ENCODE data around the gene INPP4A. TPM values are rescaled to one million over a fixed set of nuclear protein-coding genes. Genes with fewer than 3 reads are reported as not detected.
A peak's percentile ranks its signal among the peaks of the same experiment; 100 is the strongest.

Gene INPP4A
- total RNA-seq, 2 experiments from 2014 or later = 123 to 127 TPM

DNA sequence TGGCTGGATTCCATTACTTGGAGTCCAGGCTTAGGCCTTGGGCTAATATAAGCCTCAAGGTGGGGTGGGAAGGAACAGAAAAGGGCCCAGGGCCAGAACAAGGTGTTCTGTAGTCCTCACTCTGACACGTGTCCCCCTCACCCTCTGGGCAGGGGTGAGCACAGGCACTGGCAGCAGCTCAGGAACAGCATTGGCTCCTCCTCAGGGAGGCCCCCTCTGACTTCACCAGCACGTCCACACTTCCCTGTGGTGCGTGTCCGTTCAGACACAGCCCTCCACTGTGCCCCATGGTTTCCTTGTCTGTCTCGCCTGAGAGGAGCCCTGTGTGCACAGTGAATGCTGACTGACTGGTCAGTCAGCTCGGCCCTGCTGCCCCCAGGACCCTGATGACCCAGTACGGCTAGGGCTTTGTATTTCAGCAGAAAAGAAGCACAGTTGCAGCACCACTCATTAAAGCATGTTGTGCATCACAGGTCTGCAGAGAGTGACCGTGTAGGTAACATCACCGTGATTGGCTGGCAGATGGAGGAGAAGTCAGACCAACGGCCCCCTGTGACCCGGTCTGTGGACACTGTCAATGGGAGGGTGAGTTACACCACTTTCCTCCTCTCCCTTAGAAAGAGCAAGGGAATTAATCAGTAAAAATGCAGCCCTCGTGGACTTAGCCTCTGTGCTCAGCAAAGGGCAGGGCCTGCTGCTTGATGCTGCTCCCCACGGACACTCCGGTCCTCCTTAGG, 92.9 kb downstream of the INPP4A start:
- POLR2A ChIA-PET = interaction anchor here (1.5 kb wide), 1 partner anchor 9 kb away, joined by 4 read pairs; no protein-coding TSS in a partner anchor
- no peak overlapping the region for H3K27ac Mint-ChIP-seq
- no peaks in the 10 kb centered on the region for H3K9me3 Mint-ChIP-seq
- peaks cover 79% of the 10 kb centered on the region for H3K36me3 Mint-ChIP-seq (ENCODE audit: low read depth)
- peaks cover 8% of the 10 kb centered on the region for H3K4me1 Mint-ChIP-seq
- no peak overlapping the region for H3K4me3 Mint-ChIP-seq
- CTCF ChIA-PET = no interaction called here
- no peaks in the 10 kb centered on the region for H3K27me3 Mint-ChIP-seq
- DNase-seq = no peak

- Mint-ChIP-seq H3K27me3 (no peaks in the 10 kb centered on the region), H3K4me1 (peaks cover 8% of the 10 kb centered on the region), H3K9me3 (no peaks in the 10 kb centered on the region), H3K36me3 (ENCODE audit: low read depth) (peaks cover 75% of the 10 kb centered on the region), H3K27ac (peak overlapping the region; percentile 23), H3K4me3 (no peak overlapping the region)
- ChIA-PET CTCF (no interaction called here), POLR2A (no interaction called here)
- DNase-seq = no peak
Observed at GRCh38 chr2:98538280-98539041, 93.8 kb downstream of the INPP4A start.

DNA sequence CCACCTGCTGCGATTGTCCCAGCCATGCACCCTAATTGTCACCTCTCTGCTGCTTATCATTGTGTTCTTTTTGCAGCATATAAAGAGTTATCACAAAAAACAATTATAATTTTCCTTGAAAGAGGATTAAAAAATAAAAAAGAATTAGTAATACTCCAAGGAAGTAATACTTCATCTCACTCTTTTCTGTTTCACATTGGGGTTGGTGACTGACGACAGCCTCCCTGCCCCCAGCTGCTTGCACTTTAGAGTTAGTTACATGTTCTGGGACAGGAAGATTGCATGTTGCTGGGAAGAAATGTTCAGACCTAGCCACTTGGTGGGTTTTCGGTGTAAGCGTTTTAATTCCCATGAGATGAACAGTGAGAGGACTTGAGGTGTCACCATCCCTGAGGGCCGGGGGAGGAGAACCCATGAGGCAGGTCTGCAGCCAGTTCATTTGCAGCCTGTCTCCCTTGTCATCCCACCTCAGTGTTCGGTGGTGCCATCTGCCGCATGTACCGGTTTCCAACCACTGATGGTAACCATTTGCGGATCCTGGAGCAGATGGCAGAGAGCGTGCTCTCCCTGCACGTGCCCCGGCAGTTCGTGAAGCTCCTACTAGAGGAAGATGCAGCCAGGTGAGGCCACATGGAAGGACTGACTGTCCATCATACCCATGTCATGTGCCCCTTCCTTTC, 94.5 kb downstream of the INPP4A start:
- DNase-seq = no peak
- peaks cover 77% of the 10 kb centered on the region for H3K36me3 Mint-ChIP-seq (ENCODE audit: low read depth)
- POLR2A ChIA-PET = no interaction called here
- no peak overlapping the region for H3K4me3 Mint-ChIP-seq
- H3K9me3 Mint-ChIP-seq = no peaks in the 10 kb centered on the region
- no peak overlapping the region for H3K27ac Mint-ChIP-seq
- CTCF ChIA-PET = no interaction called here
- H3K4me1 Mint-ChIP-seq = peaks cover 8% of the 10 kb centered on the region
- no peaks in the 10 kb centered on the region for H3K27me3 Mint-ChIP-seq

GRCh38 chr2:98540536-98540935, 95.9 kb downstream of the INPP4A start:
- ChIA-PET CTCF (no interaction called here), POLR2A (interaction anchor here (0.6 to 1.6 kb wide), 2 partner anchors 14 to 26 kb away, joined by 3 read pairs; no protein-coding TSS in a partner anchor)
- Mint-ChIP-seq H3K4me3 (no peak overlapping the region), H3K36me3 (ENCODE audit: low read depth) (peaks cover 83% of the 10 kb centered on the region), H3K27ac (no peak overlapping the region), H3K27me3 (no peaks in the 10 kb centered on the region), H3K9me3 (no peaks in the 10 kb centered on the region), H3K4me1 (peaks cover 12% of the 10 kb centered on the region)
- no peak for DNase-seq

DNA sequence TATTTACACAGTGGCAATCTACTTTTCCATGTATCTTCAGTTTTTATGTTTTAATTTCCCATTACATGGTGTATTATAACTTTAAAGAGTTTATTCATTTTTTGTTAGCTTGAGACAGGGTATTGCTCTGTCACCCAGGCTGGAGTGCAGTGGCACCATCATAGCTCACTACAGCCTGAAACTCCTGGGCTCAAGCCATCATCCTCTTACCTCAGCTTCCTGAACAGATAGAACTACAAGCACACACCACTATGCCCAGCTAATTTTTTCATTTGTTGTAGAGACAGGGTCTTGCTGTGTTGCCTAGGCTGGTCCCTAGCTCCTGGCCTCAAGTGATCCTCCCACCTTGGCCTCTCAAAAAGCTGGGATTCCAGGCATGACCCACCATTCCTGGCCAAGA, 96.8 kb downstream of the INPP4A start:
- no peak for DNase-seq
- ChIA-PET CTCF (interaction anchor here (1.0 kb wide), 1 partner anchor 55 kb away, joined by 3 read pairs; no protein-coding TSS in a partner anchor), POLR2A (interaction anchor here (1.6 kb wide), 1 partner anchor 13 kb away, joined by 3 read pairs; no protein-coding TSS in a partner anchor)
- Mint-ChIP-seq H3K4me1 (peaks cover 18% of the 10 kb centered on the region), H3K27ac (peak overlapping the region; percentile 30), H3K27me3 (no peaks in the 10 kb centered on the region), H3K4me3 (no peak overlapping the region), H3K36me3 (ENCODE audit: low read depth) (peaks cover 83% of the 10 kb centered on the region), H3K9me3 (no peaks in the 10 kb centered on the region)

- no peaks in the 10 kb centered on the region for H3K27me3 Mint-ChIP-seq
- DNase-seq = no peak
- no peak overlapping the region for H3K4me3 Mint-ChIP-seq
- peaks cover 83% of the 10 kb centered on the region for H3K36me3 Mint-ChIP-seq (ENCODE audit: low read depth)
- ChIA-PET POLR2A (interaction anchor here (1.6 kb wide), 1 partner anchor 13 kb away, joined by 3 read pairs; no protein-coding TSS in a partner anchor), CTCF (interaction anchor here (0.9 to 1.0 kb wide), 3 partner anchors 27 to 129 kb away, joined by 3 to 4 read pairs (median 3); no protein-coding TSS in a partner anchor)
- no peaks in the 10 kb centered on the region for H3K9me3 Mint-ChIP-seq
- H3K27ac Mint-ChIP-seq = no peak overlapping the region
- peaks cover 18% of the 10 kb centered on the region for H3K4me1 Mint-ChIP-seq
Observed at GRCh38 chr2:98541906-98542305, 97.2 kb downstream of the INPP4A start.

GRCh38 chr2:98543214-98543613, 98.6 kb downstream of the INPP4A start:
- no peak for DNase-seq
- Mint-ChIP-seq H3K4me1 (peaks cover 29% of the 10 kb centered on the region), H3K4me3 (no peak overlapping the region), H3K9me3 (no peaks in the 10 kb centered on the region), H3K27ac (no peak overlapping the region), H3K36me3 (ENCODE audit: low read depth) (peaks cover 85% of the 10 kb centered on the region), H3K27me3 (no peaks in the 10 kb centered on the region)
- ChIA-PET POLR2A (no interaction called here), CTCF (no interaction called here)

GRCh38 chr2:98543842-98544241, 99.2 kb downstream of the INPP4A start:
- Mint-ChIP-seq H3K4me3 (no peak overlapping the region), H3K4me1 (peaks cover 33% of the 10 kb centered on the region), H3K36me3 (ENCODE audit: low read depth) (peaks cover 83% of the 10 kb centered on the region), H3K27ac (peak overlapping the region; percentile 11), H3K9me3 (no peaks in the 10 kb centered on the region), H3K27me3 (no peaks in the 10 kb centered on the region)
- DNase-seq = no peak
- ChIA-PET CTCF (no interaction called here), POLR2A (no interaction called here)

DNA sequence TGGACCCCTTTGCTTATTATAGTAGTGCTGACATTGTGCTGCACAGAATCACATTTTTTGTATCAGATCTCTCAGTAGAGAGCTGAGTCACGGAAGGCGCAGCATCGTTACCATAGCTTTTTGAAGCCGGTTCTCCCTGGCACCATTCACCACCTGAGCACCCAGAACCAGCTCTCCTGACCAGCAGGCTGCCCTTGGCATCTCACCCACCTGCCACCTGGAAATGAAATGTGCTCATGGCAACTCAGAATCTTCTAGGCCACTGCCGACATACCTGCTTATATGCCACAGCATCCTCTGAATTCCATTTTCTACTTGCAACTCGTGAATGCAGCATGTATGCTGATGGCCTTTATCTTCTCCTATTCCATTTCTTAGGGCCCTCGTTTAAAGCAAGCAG, 100.9 kb downstream of the INPP4A start:
- Mint-ChIP-seq H3K27me3 (no peaks in the 10 kb centered on the region), H3K4me3 (no peak overlapping the region), H3K27ac (no peak overlapping the region), H3K4me1 (peaks cover 50% of the 10 kb centered on the region), H3K9me3 (no peaks in the 10 kb centered on the region), H3K36me3 (ENCODE audit: low read depth) (peaks cover 73% of the 10 kb centered on the region)
- CTCF ChIA-PET = interaction anchor here (1.8 kb wide), 1 partner anchor 23 kb away, joined by 4 read pairs; no protein-coding TSS in a partner anchor
- no peak for DNase-seq
- POLR2A ChIA-PET = no interaction called here

DNA sequence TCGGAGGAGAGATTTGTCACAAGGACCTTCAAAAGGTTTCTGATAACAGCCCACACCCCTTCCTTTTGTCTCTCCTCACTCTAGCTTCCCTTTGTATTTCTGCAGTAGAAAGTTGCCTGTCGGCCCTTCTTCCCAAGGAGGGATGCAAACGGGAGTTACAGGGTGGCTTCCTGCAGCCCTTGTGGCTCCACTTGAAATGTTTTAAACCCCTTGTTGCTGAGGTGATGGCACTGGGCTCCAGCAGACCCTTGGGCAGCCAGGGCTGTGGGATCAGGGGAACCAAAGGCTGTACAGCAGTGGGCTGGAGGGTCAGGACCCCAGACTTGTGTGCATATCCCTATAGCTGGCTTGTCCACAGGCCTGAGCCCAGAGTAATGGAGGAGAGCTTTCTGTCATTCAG, 101.5 kb downstream of the INPP4A start:
- POLR2A ChIA-PET = interaction anchor here (1.0 kb wide), 1 partner anchor 9 kb away, joined by 4 read pairs; no protein-coding TSS in a partner anchor
- CTCF ChIA-PET = interaction anchor here (1.8 kb wide), 1 partner anchor 23 kb away, joined by 4 read pairs; no protein-coding TSS in a partner anchor
- no peak for DNase-seq
- Mint-ChIP-seq H3K4me1 (peaks cover 56% of the 10 kb centered on the region), H3K9me3 (no peaks in the 10 kb centered on the region), H3K36me3 (ENCODE audit: low read depth) (peaks cover 73% of the 10 kb centered on the region), H3K27ac (no peak overlapping the region), H3K27me3 (no peaks in the 10 kb centered on the region), H3K4me3 (no peak overlapping the region)

DNA sequence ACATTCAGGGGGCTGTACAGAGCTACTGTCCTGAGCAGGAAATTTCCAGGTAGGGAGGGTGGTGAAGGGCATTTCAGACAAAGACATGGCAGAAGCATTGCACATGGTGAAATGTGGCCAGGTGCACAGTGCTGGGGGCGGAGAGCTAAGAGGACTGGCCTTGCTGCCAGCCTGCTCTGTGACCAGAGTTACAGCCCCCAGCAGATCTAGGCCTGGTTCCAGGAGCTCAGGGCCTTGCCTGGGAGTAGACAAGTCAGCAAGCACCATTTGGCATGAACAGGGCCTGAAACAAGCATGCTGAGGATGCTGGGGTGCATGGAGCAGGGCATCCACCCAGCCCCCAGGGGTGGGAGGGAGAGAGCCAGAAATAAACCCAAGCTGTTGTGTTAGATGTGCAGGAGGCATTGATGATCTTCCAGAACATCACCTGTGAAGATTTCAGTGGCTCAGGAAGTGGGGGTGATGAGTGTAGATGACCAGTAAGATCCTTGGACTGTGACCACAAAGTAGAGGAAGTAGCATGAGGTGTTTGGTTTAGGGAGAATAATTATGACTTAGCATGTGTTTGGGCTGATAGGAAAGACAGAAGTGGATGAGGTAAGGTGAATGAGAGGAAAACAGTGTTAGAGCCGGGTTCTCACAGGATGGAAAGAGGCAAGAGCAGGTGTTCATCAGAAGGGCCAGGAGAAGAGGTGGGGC, 102.6 kb downstream of the INPP4A start:
- Mint-ChIP-seq H3K27me3 (no peaks in the 10 kb centered on the region), H3K27ac (peak overlapping the region; percentile 24), H3K4me3 (no peak overlapping the region), H3K36me3 (ENCODE audit: low read depth) (peaks cover 79% of the 10 kb centered on the region), H3K9me3 (no peaks in the 10 kb centered on the region), H3K4me1 (peaks cover 67% of the 10 kb centered on the region)
- ChIA-PET CTCF (no interaction called here), POLR2A (no interaction called here)
- DNase-seq = no peak

- POLR2A ChIA-PET = no interaction called here
- CTCF ChIA-PET = no interaction called here
- Mint-ChIP-seq H3K9me3 (no peaks in the 10 kb centered on the region), H3K4me3 (no peak overlapping the region), H3K4me1 (peaks cover 78% of the 10 kb centered on the region), H3K27me3 (no peaks in the 10 kb centered on the region), H3K27ac (peak overlapping the region; percentile 34), H3K36me3 (ENCODE audit: low read depth) (peaks cover 84% of the 10 kb centered on the region)
- no peak for DNase-seq
Observed at GRCh38 chr2:98548920-98549818, 104.5 kb downstream of the INPP4A start.
